ENCODE results near the gene ROBO2.

ROBO2 gene

GRCh38 chr3:77051591-77051990, 11.7 kb downstream of the ROBO2 start:
- no peak overlapping the region for H3K4me3 ChIP-seq (ENCODE audit: low read length)
- DNase-seq (ENCODE audit: low read depth, low spot score) = no peak

- DNase-seq (ENCODE audit: low read depth, low spot score) = no peak
- H3K4me3 ChIP-seq (ENCODE audit: low read length) = no peak overlapping the region
Measured at GRCh38 chr3:77052051-77052501, 12.2 kb downstream of the ROBO2 start.

- H3K4me3 ChIP-seq (ENCODE audit: low read length) = no peak overlapping the region
- DNase-seq (ENCODE audit: low read depth, low spot score) = no peak
Measured at GRCh38 chr3:77052733-77053670, 13.1 kb downstream of the ROBO2 start.

GRCh38 chr3:77053795-77054194, 13.9 kb downstream of the ROBO2 start:
- no peak for DNase-seq (ENCODE audit: low read depth, low spot score)

GRCh38 chr3:77055841-77056341, 16.0 kb downstream of the ROBO2 start:
- H3K4me3 ChIP-seq (ENCODE audit: low read length) = no peak overlapping the region
- DNase-seq (ENCODE audit: low read depth, low spot score) = no peak

More at GRCh38 chr3:77053795-77054194, 13.9 kb downstream of the ROBO2 start:
- no peak overlapping the region for H3K4me3 ChIP-seq (ENCODE audit: low read length)

GRCh38 chr3:77059354-77059753, 19.5 kb downstream of the ROBO2 start:
- DNase-seq (ENCODE audit: low read depth, low spot score) = no peak
- H3K4me3 ChIP-seq (ENCODE audit: low read length) = no peak overlapping the region

GRCh38 chr3:77063423-77063822, 23.5 kb downstream of the ROBO2 start:
- no peak for DNase-seq (ENCODE audit: low read depth, low spot score)

GRCh38 chr3:77065750-77066149, 25.9 kb downstream of the ROBO2 start:
- no peak overlapping the region for H3K4me3 ChIP-seq (ENCODE audit: low read length)
- no peak for DNase-seq (ENCODE audit: low read depth, low spot score)

More at GRCh38 chr3:77063423-77063822, 23.5 kb downstream of the ROBO2 start:
- H3K4me3 ChIP-seq (ENCODE audit: low read length) = no peak overlapping the region

GRCh38 chr3:77066829-77067228, 26.9 kb downstream of the ROBO2 start:
- DNase-seq (ENCODE audit: low read depth, low spot score) = no peak
- H3K4me3 ChIP-seq (ENCODE audit: low read length) = no peak overlapping the region

- no peak overlapping the region for H3K4me3 ChIP-seq (ENCODE audit: low read length)
- DNase-seq (ENCODE audit: low read depth, low spot score) = no peak
Measured at GRCh38 chr3:77068808-77069207, 28.9 kb downstream of the ROBO2 start.

- DNase-seq (ENCODE audit: low read depth, low spot score) = no peak
- H3K4me3 ChIP-seq (ENCODE audit: low read length) = no peak overlapping the region
Measured at GRCh38 chr3:77071364-77071763, 31.5 kb downstream of the ROBO2 start.

GRCh38 chr3:77071809-77072208, 31.9 kb downstream of the ROBO2 start:
- H3K4me3 ChIP-seq (ENCODE audit: low read length) = no peak overlapping the region

GRCh38 chr3:77072232-77072631, 32.3 kb downstream of the ROBO2 start:
- no peak overlapping the region for H3K4me3 ChIP-seq (ENCODE audit: low read length)
- no peak for DNase-seq (ENCODE audit: low read depth, low spot score)

More at GRCh38 chr3:77071809-77072208, 31.9 kb downstream of the ROBO2 start:
- DNase-seq (ENCODE audit: low read depth, low spot score) = no peak

GRCh38 chr3:77078279-77078678, 38.4 kb downstream of the ROBO2 start:
- H3K4me3 ChIP-seq (ENCODE audit: low read length) = no peak overlapping the region
- no peak for DNase-seq (ENCODE audit: low read depth, low spot score)

GRCh38 chr3:77079988-77080610, 40.2 kb downstream of the ROBO2 start:
- DNase-seq (ENCODE audit: low read depth, low spot score) = no peak
- H3K4me3 ChIP-seq (ENCODE audit: low read length) = no peak overlapping the region

GRCh38 chr3:77081240-77081661, 41.4 kb downstream of the ROBO2 start:
- no peak overlapping the region for H3K4me3 ChIP-seq (ENCODE audit: low read length)
- no peak for DNase-seq (ENCODE audit: low read depth, low spot score)

GRCh38 chr3:77084511-77084910, 44.6 kb downstream of the ROBO2 start:
- no peak for DNase-seq (ENCODE audit: low read depth, low spot score)
- H3K4me3 ChIP-seq (ENCODE audit: low read length) = no peak overlapping the region

GRCh38 chr3:77086408-77086807, 46.5 kb downstream of the ROBO2 start:
- no peak for DNase-seq (ENCODE audit: low read depth, low spot score)

GRCh38 chr3:77091809-77092208, 51.9 kb downstream of the ROBO2 start:
- H3K4me3 ChIP-seq (ENCODE audit: low read length) = no peak overlapping the region
- DNase-seq (ENCODE audit: low read depth, low spot score) = no peak

More at GRCh38 chr3:77086408-77086807, 46.5 kb downstream of the ROBO2 start:
- H3K4me3 ChIP-seq (ENCODE audit: low read length) = no peak overlapping the region

- H3K4me3 ChIP-seq (ENCODE audit: low read length) = no peak overlapping the region
- no peak for DNase-seq (ENCODE audit: low read depth, low spot score)
Measured at GRCh38 chr3:77093101-77093500, 53.2 kb downstream of the ROBO2 start.
